BLaER1 (cell line): Measurements from ENCODE around the gene TTC39C.
"Not testable (repeated sequence)": the region's sequence is repeated elsewhere in the genome, so short reads cannot be mapped to it uniquely, and the experiment has no call there.

Experiments
- H3K27ac ChIP-seq: shearing (Covaris generic); formaldehyde crosslinking; 2 replicates; pipeline ENCODE4 v1.8.1; 2022
- H3K27me3 ChIP-seq: shearing (Covaris generic); formaldehyde crosslinking; 2 replicates; pipeline ENCODE4 v1.8.1; 2022
- H3K36me3 ChIP-seq: shearing (Covaris generic); formaldehyde crosslinking; 2 replicates; pipeline ENCODE4 v1.8.1; 2022
- H3K4me1 ChIP-seq: shearing (Covaris generic); formaldehyde crosslinking; 2 replicates; pipeline ENCODE4 v1.8.1; 2022
- H3K4me2 ChIP-seq: shearing (Covaris generic); formaldehyde crosslinking; 2 replicates; pipeline ENCODE4 v1.8.1; 2022
- H3K4me3 ChIP-seq: shearing (Covaris generic); formaldehyde crosslinking; 2 replicates; pipeline ENCODE4 v1.8.1; 2022
- H3K9ac ChIP-seq: shearing (Covaris generic); formaldehyde crosslinking; 2 replicates; pipeline ENCODE4 v1.8.1; 2022
- H3K9me3 ChIP-seq: shearing (Covaris generic); formaldehyde crosslinking; 2 replicates; pipeline ENCODE4 v1.8.1; 2022
- H4K20me1 ChIP-seq: shearing (Covaris generic); formaldehyde crosslinking; 2 replicates; pipeline ENCODE4 v1.8.1; 2022
- Cebpa-rat ChIP-seq: shearing (Covaris generic); IDR thresholded peaks from 2 replicates; pipeline ENCODE4 v1.8.1; 2022

Gene TTC39C

DNA sequence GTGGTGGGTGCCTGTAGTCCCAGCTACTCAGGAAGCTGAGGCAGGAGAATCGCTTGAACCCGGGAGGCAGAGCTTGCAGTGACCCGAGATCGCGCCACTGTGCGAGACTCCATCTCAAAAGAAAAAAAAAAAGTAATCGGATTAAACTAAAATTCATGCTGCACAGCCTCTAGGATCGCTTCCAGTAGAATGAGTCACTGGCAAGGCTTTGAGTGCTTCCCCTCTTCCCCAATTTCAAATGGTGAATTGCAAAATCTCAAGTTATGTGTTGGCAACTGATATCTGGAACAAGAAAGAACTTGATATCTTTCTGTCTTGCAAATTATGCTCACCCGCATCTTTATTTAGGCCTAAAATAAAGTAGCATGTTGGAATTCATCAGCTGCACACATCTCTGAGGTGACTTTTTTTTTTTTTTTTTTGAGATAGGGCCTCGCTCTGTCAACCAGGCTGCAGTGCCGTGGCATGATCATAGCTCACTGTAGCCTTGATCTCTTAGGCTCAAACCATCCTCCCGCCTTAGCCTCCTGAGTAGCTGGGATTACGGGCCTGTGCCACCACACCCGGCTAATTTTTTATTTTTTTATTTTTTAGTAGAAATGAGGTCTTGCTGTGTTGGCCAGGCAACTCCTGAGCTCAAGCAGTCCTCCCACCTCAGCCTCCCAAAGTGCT lies 12.7 kb downstream of the TTC39C start:
- Histone ChIP-seq H3K4me1 (peaks cover 35% of the 10 kb centered on the region), H3K4me2 (peak overlapping the region; percentile 27), H3K27me3 (no peaks in the 10 kb centered on the region), H3K36me3 (peaks cover 65% of the 10 kb centered on the region), H4K20me1 (peaks cover 89% of the 10 kb centered on the region), H3K4me3 (no peak overlapping the region), H3K9me3 (peaks cover 10% of the 10 kb centered on the region; the same call in 1 of the 2 replicates), H3K9ac (no peak overlapping the region), H3K27ac (no peak overlapping the region)
- TF ChIP-seq Cebpa-rat, result no peak

DNA sequence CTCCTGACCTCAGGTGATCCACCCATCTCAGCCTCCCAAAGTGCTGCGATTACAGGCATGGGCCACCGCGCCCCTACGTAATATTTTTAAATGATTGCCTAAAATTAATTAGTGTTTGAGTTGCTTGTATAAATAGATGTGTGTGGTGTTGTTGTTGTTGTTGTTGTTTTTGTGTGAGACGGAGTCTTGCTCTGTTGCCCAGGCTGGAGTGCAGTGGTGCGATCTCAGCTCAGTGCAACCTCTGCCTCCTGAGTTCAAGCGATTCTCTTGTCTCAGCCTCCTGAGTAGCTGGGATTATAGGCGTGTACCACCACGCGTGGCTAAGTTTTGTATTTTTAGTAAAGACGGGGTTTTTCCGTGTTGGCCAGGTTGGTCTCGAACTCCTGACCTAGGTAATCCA lies 14.4 kb downstream of the TTC39C start:
- H3K9me3 ChIP-seq, H3K4me2 ChIP-seq: not testable (repeated sequence)
- peaks cover 24% of the 10 kb centered on the region for H3K4me1 ChIP-seq

DNA sequence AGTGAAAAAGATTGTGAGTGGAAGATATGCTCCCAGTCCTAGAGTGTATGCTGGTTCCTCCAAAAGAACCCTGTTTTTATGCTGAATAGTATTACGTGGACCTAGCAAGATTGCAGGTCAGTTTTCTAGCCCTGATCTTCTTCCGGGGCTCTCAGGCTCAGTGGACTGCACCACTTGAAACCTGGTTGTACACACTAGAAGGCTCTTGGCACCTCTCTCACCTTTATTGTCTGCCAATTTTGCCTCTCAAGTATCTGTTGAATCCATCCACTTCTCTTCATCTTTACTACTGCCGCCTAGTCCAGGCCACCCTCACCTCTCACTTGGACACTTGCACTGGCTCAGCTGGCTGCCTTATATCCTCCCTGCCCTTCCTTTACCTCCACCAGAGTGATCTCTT lies 16.8 kb downstream of the TTC39C start:
- H3K4me3 ChIP-seq, result no peak overlapping the region
- peaks cover 98% of the 10 kb centered on the region for H4K20me1 ChIP-seq
- H3K27ac ChIP-seq, result no peak overlapping the region
- H3K9ac ChIP-seq, result no peak overlapping the region
- peaks cover 11% of the 10 kb centered on the region for H3K4me1 ChIP-seq
- H3K4me2 ChIP-seq, result no peak overlapping the region
- no peaks in the 10 kb centered on the region for H3K27me3 ChIP-seq
- TF ChIP-seq Cebpa-rat, result no peak
- H3K36me3 ChIP-seq, result peaks cover 47% of the 10 kb centered on the region
- peaks cover 24% of the 10 kb centered on the region for H3K9me3 ChIP-seq

More for the DNA sequence above, 14.4 kb downstream of the TTC39C start:
- peaks cover 59% of the 10 kb centered on the region for H3K36me3 ChIP-seq
- not testable (repeated sequence) for H3K27me3 ChIP-seq, H3K4me3 ChIP-seq, H3K27ac ChIP-seq, H3K9ac ChIP-seq
- H4K20me1 ChIP-seq, result peaks cover 91% of the 10 kb centered on the region

DNA sequence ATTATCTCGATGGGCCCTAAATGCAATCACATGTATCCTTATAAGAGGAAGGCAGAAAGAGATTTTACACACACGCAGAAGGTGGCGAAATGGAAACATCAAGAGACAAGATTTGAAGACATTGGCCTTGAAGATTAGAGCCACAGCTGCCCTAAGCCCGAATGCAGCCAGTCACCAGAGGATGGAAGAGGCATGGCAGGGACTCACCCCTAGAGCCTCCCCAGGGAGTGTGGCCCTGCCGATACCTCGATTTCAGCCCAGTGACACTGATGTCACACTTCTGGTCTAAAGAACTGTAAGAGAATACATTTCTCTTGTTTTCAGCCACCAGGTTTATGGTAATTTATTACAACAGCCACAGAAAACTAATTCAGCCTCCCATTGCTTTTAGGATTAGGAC lies 17.4 kb downstream of the TTC39C start:
- H3K36me3 ChIP-seq, result peaks cover 45% of the 10 kb centered on the region
- no peaks in the 10 kb centered on the region for H3K27me3 ChIP-seq
- H3K4me3 ChIP-seq, result no peak overlapping the region
- H3K27ac ChIP-seq, result no peak overlapping the region
- peaks cover 98% of the 10 kb centered on the region for H4K20me1 ChIP-seq
- H3K9ac ChIP-seq, result no peak overlapping the region
- H3K4me1 ChIP-seq, result peaks cover 5% of the 10 kb centered on the region
- no peak overlapping the region for H3K4me2 ChIP-seq
- peaks cover 28% of the 10 kb centered on the region for H3K9me3 ChIP-seq
- TF ChIP-seq Cebpa-rat, result no peak

DNA sequence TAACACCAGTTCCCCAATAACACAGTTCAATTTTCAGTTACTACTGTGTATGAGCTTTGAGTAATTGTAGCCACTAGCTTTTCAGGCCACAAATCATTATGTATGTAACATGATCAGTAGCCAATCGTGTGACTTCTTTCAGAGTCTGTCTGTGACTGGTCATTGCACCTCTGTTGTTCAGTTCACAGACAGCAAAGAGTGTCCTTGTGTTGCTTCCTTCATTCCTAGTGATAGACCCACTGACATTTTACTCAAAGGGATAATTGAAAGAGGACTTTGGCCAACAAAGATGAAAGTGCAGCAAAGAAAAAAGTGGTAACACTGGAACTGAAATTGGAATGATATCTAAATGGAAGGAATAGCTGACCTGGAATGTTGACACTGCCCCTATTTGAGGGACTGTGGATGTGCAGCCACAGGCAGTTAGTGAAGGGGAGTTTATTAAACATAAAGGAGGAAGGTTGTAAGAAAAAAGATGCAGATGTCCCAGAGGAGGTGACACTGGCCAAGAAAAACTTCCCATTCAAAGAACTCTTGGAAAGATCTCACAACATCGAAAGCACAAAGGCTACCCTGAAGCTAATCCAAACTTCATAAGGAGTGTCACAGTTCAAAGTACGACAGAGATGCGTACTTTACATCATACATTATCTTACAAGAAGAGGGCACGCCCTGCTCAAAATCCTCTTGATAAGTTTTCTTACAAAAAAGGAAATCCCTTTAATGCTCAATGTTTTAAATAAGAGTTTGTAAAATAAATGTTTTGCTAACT lies 19.3 kb downstream of the TTC39C start:
- Histone ChIP-seq H3K4me2 (no peak overlapping the region), H3K27me3 (no peaks in the 10 kb centered on the region), H3K4me3 (no peak overlapping the region), H3K9ac (no peak overlapping the region), H3K9me3 (peaks cover 31% of the 10 kb centered on the region), H3K27ac (no peak overlapping the region), H3K36me3 (peaks cover 61% of the 10 kb centered on the region), H3K4me1 (peaks cover 1% of the 10 kb centered on the region; the same call in 1 of the 2 replicates), H4K20me1 (peaks cover 99% of the 10 kb centered on the region)
- TF ChIP-seq Cebpa-rat, result no peak

DNA sequence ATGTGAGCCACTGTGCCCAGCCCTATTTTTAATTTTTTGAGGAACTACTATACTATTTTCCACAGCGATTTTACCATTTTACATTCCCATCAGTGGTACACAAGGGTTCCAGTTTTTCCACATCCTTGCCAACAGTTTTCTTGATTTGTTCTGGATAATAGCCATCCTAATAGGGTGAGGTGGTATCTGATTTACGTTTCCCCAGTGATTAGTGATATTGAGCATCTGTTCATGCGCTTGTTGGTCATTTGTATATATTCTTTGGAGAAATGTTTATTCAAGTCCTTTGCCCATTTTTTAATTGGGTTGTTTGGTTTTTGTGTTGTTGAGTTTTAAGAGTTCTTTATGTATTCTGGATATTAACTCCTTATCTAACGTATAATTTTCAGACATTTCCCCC lies 20.8 kb downstream of the TTC39C start:
- Histone ChIP-seq H4K20me1 (peaks cover 99% of the 10 kb centered on the region), H3K9ac (no peak overlapping the region), H3K36me3 (peaks cover 63% of the 10 kb centered on the region), H3K9me3 (peaks cover 31% of the 10 kb centered on the region), H3K4me1 (peaks cover 11% of the 10 kb centered on the region), H3K4me3 (no peak overlapping the region), H3K27me3 (no peaks in the 10 kb centered on the region), H3K27ac (no peak overlapping the region), H3K4me2 (no peak overlapping the region)
- TF ChIP-seq Cebpa-rat, result no peak

DNA sequence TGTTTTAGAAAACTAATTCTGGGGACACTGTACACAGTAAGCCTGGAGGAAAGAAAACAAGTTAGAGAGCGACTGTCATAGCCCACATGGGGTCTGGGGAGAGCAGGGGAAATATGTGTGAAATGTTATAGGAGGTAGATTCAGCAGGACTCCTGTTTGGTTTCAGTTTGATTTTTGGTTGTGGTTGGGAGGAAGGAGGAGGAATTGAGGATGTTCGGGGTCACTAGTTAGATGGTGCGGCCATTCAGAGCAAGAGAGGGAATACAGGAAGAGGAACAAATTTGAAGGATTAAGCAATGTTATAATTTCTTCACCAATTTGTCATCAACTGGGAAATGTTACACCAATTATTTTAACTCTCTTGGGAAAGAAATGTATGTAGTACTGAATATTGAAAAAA lies 25.1 kb downstream of the TTC39C start:
- no peak for TF ChIP-seq Cebpa-rat
- Histone ChIP-seq H3K27ac (no peak overlapping the region), H4K20me1 (peaks cover 99% of the 10 kb centered on the region), H3K4me2 (no peak overlapping the region), H3K36me3 (peaks cover 54% of the 10 kb centered on the region), H3K9me3 (peaks cover 42% of the 10 kb centered on the region), H3K9ac (no peak overlapping the region), H3K4me3 (no peak overlapping the region), H3K4me1 (peaks cover 17% of the 10 kb centered on the region), H3K27me3 (no peaks in the 10 kb centered on the region)

DNA sequence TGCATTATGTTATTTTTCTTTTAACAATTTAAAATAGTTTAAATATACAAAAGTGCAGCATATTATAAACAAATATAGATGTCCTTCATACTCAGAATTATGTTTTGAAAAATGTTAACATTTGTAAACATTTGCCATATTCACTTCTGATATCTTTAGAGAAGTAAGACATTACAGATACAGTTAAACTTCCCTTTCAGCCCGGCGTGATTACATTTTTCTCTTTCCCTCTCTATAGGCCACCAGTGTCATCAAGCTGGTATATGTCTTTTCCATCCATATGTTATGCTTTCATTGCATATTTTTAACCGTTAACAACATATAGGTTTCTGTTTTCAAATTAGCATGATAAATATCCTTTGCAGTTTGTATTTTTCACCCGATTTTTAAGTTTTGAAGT lies 27.1 kb downstream of the TTC39C start:
- H3K27ac ChIP-seq, result no peak overlapping the region
- H3K4me3 ChIP-seq, result no peak overlapping the region
- peaks cover 25% of the 10 kb centered on the region for H3K9me3 ChIP-seq
- H3K4me2 ChIP-seq, result no peak overlapping the region
- H3K36me3 ChIP-seq, result peaks cover 46% of the 10 kb centered on the region
- H4K20me1 ChIP-seq, result peaks cover 86% of the 10 kb centered on the region
- peaks cover 17% of the 10 kb centered on the region for H3K4me1 ChIP-seq
- H3K27me3 ChIP-seq, result no peaks in the 10 kb centered on the region
- H3K9ac ChIP-seq, result no peak overlapping the region
- TF ChIP-seq Cebpa-rat, result no peak

DNA sequence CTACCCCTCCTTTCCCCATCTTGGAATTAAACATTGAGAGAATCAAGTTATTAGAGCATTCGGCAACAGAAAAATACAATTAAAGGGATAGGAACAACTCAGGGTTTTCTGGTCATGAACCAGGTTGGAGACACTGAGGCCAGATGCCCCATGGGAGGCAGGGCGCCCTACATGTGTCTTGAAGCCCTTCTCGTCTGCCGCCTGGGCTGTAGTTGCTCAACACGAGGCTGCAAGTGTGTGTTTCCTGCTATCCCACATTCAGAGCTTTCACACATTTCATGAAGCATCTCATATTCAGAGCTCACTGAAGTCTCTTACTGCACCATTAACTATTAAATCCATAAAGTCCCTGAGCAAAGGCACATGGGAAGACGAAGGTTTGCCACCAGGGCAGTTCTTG lies 28.8 kb downstream of the TTC39C start:
- no peaks in the 10 kb centered on the region for H3K27me3 ChIP-seq
- peaks cover 21% of the 10 kb centered on the region for H3K9me3 ChIP-seq
- no peak overlapping the region for H3K4me3 ChIP-seq
- H3K27ac ChIP-seq, result no peak overlapping the region; the same call in 1 of the 2 replicates
- peaks cover 82% of the 10 kb centered on the region for H4K20me1 ChIP-seq
- TF ChIP-seq Cebpa-rat, result no peak
- H3K4me2 ChIP-seq, result no peak overlapping the region
- no peak overlapping the region for H3K9ac ChIP-seq
- peaks cover 29% of the 10 kb centered on the region for H3K36me3 ChIP-seq
- peaks cover 17% of the 10 kb centered on the region for H3K4me1 ChIP-seq

DNA sequence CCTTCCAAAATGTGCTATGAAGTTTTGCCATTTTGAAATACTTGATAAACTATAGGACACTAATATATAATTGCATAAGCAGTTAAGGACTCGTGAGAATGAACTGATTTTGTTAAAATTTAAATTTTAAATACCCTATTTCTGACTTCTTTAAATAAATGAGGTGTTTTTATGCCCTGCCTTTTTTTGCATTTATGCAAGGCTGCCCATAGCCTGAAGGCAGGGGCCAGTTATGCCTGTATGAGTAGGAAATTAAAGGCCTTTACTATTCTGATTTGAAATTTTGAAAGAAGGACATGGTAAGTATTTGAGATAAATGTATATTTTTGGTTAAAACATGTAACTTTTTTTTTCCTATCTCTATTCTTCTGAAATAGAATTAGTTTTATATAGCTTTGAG lies 33.7 kb downstream of the TTC39C start:
- no peak overlapping the region for H3K4me3 ChIP-seq
- H4K20me1 ChIP-seq, result peaks cover 80% of the 10 kb centered on the region
- 0 out of 2 replicates have a peak, but pooled peaks cover 5% of the 10 kb centered on the region for H3K4me1 ChIP-seq
- H3K36me3 ChIP-seq, result peaks cover 25% of the 10 kb centered on the region
- no peaks in the 10 kb centered on the region for H3K9me3 ChIP-seq
- H3K27ac ChIP-seq, result no peak overlapping the region
- no peak for TF ChIP-seq Cebpa-rat
- no peaks in the 10 kb centered on the region for H3K27me3 ChIP-seq
- H3K4me2 ChIP-seq, result no peak overlapping the region
- H3K9ac ChIP-seq, result no peak overlapping the region
